Measurements from ENCODE around the gene LMBRD1.
"Not testable (repeated sequence)": the region's sequence is repeated elsewhere in the genome, so short reads cannot be mapped to it uniquely, and the experiment has no call there.

LMBRD1 gene

DNA sequence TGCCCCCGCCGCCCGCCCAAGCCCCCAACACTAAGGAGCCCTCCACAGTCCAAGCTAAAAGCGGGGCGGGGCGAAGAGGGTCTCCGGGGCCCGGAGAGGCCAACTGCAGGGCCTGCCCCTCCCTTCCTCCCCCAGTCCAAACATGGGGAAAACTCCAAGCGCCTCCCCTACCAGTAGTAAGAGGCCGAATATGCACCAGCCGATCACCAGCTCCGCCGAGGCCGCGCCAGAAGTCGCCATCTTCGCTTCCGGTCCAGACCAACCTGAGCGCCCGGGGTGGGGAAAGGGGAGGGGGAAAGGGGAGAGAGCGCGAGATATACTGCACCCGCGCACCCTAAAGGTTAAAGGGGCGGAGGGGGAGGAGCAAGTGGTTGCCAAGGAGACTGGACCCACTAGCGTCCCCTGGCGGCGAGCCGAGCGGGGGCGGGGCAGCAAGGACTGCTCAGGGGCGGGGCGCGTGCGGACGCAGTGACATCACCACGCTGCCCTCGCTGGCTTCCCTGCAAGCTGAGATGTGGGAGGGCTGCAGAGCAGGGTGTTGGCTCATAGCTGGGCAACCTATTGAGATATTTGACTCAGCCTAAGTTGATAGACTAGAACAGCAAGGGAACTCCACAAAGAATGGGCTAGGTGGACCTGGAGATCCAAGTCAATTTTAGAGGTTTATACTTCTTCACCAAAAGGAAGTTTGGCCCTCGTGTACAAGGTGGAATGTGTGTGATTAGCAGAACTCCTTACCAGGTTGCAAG lies at the start of gene LMBRD1:
TSS of gene LMBRD1 (minus strand) at position 369 of the 749 bp plus-strand sequence. CDS start at position 240, 129 bp downstream.
- DNase-seq: peak; percentile 98

DNA sequence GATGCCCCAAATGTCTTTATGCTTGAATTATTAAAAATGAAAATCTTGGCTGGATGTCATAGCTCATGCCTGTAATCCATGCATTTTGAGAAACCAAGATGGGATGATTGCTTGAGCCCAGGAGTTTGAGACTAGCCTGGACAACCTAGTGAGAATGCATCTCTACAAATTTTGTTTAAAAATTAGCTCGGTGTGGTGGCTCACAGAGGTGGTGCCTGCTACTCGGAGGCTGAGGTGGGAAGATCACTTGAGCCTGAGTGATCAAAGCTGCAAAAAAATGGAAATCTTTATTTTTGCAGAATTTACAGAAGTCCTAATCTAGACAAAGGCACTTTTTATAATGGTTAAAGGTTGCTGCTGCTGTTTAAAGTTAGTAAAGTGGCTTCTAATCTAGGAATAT lies 49.5 kb upstream of the LMBRD1 start:
- no peak for DNase-seq

GRCh38 chr6:69843189-69843588 lies 46.4 kb upstream of the LMBRD1 start:
- DNase-seq: no peak

DNA sequence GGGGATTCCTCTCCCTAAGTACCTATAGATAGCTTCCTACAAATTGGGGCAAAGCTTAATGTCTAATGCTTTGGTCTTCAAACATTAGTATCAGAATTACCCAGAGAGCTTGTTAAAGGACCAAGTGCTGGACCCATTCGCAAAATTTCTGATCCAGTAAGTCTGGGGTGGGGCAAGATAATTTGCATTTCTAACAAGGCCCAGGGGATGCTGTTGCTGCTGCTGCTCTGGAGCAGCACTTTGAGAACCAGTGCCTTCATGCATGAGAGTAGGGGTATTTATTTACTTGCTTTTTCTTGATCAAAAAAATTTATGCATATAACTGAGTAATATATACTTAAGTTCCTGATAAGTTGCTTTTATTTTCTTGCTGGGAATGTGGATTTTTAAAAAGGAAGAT lies 45.1 kb upstream of the LMBRD1 start:
- DNase-seq: no peak

GRCh38 chr6:69835414-69836179 lies 38.8 kb upstream of the LMBRD1 start:
- DNase-seq: peak; percentile 62

DNA sequence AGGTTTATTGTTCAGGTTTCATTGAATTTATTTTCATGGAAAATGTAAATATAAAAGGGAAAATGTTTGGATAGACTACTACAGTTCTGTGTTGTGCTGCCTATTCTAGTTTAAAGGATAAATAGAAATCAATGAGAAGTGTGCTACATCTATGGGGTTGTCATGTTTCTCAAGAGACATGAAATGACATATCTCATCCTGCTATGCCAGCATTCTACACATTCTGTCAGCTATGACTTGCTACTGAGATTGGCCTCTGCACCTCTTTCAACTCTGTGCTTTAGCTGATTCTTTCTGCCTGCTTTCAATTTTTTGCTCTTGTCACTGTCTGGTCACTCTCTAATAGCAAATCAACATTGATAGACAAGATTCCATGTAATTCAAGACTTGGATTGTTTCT lies 35.7 kb upstream of the LMBRD1 start:
- no peak for DNase-seq

- no peak for DNase-seq
Measured at GRCh38 chr6:69827276-69827893, 30.6 kb upstream of the LMBRD1 start.

- DNase-seq: no peak
Measured at GRCh38 chr6:69825904-69826303, 29.1 kb upstream of the LMBRD1 start.

GRCh38 chr6:69824355-69824754 lies 27.5 kb upstream of the LMBRD1 start:
- DNase-seq: not testable (repeated sequence)

DNA sequence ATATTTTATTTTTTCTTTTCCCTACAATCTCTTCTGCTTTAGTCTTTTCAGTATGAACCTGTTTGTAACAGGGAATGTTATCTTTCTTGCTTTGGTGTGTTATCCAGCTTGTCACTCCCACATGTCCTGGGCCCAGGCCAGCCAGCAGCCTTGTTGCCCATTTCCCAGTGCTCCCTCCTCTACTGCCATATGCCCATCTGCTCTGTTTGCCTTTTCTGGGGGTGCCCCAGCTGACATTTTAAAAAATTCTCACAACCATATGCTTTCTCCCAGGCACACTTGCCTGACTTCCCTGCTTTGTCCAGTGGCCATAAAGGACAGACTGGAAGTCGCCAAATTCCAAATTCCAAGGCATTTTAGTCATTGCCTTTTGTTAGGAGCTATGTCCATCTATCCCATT lies 23.6 kb upstream of the LMBRD1 start:
- DNase-seq: no peak

DNA sequence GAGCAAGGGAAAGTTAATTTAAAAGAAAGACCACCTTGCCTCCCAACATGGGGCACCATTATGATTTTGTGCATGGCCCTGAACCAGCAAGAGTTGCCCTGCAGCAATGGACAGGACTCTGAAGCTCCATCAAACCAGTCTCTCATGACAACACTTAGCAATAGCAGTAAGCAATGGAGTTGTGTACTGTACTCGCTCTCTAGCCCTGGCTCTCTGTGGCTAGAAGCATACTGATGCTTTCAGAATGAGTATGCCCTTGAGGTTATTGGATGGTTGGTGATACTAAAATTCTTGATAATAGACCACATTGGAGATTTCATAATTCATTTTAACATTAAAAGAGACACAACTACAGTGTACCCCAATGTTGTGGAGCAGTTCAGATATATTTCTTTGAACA lies 23.2 kb upstream of the LMBRD1 start:
- DNase-seq: no peak

GRCh38 chr6:69819138-69819537 lies 22.3 kb upstream of the LMBRD1 start:
- no peak for DNase-seq

- DNase-seq: no peak
Measured at GRCh38 chr6:69818223-69818930, 21.6 kb upstream of the LMBRD1 start.

DNA sequence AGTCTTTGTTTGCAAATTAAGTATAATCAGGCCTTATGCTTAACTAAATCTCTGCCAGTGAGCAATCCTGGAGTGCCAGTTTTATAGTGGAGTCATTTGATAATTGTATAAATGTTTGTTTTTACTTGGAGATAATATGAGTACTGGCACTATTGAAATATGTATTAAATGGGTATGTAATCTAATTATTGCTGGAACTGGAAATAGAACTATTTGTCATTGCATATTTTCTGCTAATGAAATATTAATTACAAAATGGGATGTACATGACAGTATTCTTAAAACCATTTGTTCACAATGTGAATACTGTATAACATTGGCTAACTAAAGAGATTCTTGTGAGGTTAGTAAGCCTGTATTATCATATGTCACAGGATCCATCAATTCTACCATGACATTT lies 20.5 kb upstream of the LMBRD1 start:
- no peak for DNase-seq

GRCh38 chr6:69816569-69816968 lies 19.8 kb upstream of the LMBRD1 start:
- DNase-seq: peak; percentile 35

GRCh38 chr6:69816026-69816425 lies 19.2 kb upstream of the LMBRD1 start:
- peak; percentile 27 for DNase-seq

- DNase-seq: peak; percentile 59
Measured at GRCh38 chr6:69813508-69813907, 16.7 kb upstream of the LMBRD1 start.

- no peak for DNase-seq
Measured at GRCh38 chr6:69812746-69813427, 16.1 kb upstream of the LMBRD1 start.

DNA sequence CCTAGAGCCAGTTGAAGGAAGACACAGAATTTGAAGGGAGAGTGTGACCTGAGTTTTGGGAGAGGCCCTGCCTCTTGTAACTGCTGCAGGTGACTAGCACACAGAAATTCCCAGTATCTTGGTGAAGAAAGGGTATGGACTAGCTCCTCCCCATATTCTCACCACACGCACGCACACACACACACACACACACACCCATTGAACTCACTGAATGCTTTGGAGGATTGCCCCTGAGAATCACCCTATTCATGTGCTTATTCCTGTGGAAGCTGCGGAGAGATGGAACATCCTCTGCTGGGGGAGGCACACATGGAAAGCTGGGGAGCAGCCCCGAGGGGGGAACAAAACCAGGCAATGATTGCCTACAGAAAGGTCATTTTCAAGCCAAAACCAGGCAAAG lies 6.2 kb upstream of the LMBRD1 start:
- DNase-seq: no peak

- no peak for DNase-seq
Measured at GRCh38 chr6:69801711-69802110, 4.9 kb upstream of the LMBRD1 start.

DNA sequence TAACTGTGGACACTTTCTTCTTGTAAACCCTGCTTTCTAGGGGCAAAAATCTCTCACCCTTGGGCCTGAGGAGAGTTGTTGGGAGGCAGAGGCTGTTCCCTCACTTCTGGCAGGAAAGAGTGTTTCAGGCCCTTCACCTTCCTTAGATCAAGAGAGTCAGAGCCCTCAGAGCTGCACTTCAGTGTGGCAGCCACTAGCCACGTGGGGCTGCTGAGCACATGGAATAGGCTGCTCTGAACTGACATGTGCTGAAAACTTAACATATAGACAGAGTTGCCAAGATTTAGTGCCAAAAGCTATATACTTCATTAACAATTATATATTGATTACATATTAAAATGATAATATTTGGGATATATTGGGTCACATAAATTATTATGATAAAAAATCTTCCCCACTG lies 4.4 kb upstream of the LMBRD1 start:
- no peak for DNase-seq

GRCh38 chr6:69798796-69799195 lies 2.0 kb upstream of the LMBRD1 start:
- DNase-seq: not testable (repeated sequence)

Measured in CD4-positive, alpha-beta T cell treated with Interleukin-4 for 4 hours (primary cell).